Stimulated activated CD4-positive, alpha-beta T cell treated with anti-CD3 and anti-CD28 coated beads, TNF-alpha, amount 100 ng/mL, for 24 hours (primary cell): ENCODE measurements around the gene TMEM272.

ENCODE experiments used
- DNase-seq, 3 experiments: peaks; one replicate each; pipeline ENCODE4 v3.0.0-alpha.2; 2020; ENCODE audit warnings: low read depth in 3 of 3

Gene TMEM272

GRCh38 chr13:51805313-51805712, 39.7 kb downstream of the TMEM272 start:
- DNase-seq = no peak

- DNase-seq = peak in 1 of 3 experiments; percentile 37
Observed at GRCh38 chr13:51804295-51805172, 40.4 kb downstream of the TMEM272 start.

- DNase-seq = peak; percentile 67 to 82 (median 70)
Observed at GRCh38 chr13:51803422-51804294, 41.3 kb downstream of the TMEM272 start, which contains the start of gene DHRS12. Gene DHRS12, minus strand, starts transcription at chr13:51804163. Its CDS starts 4,504 bp downstream, at chr13:51799659.

GRCh38 chr13:51802631-51803418, 42.2 kb downstream of the TMEM272 start:
- no peak for DNase-seq

- DNase-seq = no peak
Observed at GRCh38 chr13:51801631-51802099, 43.3 kb downstream of the TMEM272 start.

GRCh38 chr13:51800486-51800885, 44.5 kb downstream of the TMEM272 start:
- DNase-seq = no peak

- DNase-seq = no peak
Observed at GRCh38 chr13:51799261-51799660, 45.7 kb downstream of the TMEM272 start.

GRCh38 chr13:51797664-51798488, 47.1 kb downstream of the TMEM272 start:
- DNase-seq = peak in 2 of 3 experiments; percentile 42 to 50

GRCh38 chr13:51796546-51796945, 48.4 kb downstream of the TMEM272 start:
- no peak for DNase-seq

GRCh38 chr13:51795419-51795818, 49.6 kb downstream of the TMEM272 start:
- DNase-seq = no peak

GRCh38 chr13:51794964-51795363, 50.0 kb downstream of the TMEM272 start:
- no peak for DNase-seq

- DNase-seq = peak; percentile 43 to 57 (median 48)
Observed at GRCh38 chr13:51793570-51794271, 51.3 kb downstream of the TMEM272 start.

- no peak for DNase-seq
Observed at GRCh38 chr13:51786425-51787265, 58.3 kb downstream of the TMEM272 start.

- no peak for DNase-seq
Observed at GRCh38 chr13:51785712-51786424, 59.1 kb downstream of the TMEM272 start.

- DNase-seq = no peak
Observed at GRCh38 chr13:51784097-51784496, 60.9 kb downstream of the TMEM272 start.

- no peak for DNase-seq
Observed at GRCh38 chr13:51783428-51784094, 61.4 kb downstream of the TMEM272 start.

- DNase-seq = no peak
Observed at GRCh38 chr13:51782026-51782710, 62.8 kb downstream of the TMEM272 start.
